Prostate gland (tissue), 2 donors: Measurements from ENCODE around the gene VAPB. TPM values are rescaled to one million over a fixed set of nuclear protein-coding genes. Genes with fewer than 3 reads are reported as not detected.

Experiments
- DNase-seq: peaks from one replicate; pipeline ENCODE4 v3.0.0-alpha.2; 2019; ENCODE audit warnings: low spot score
- H3K27ac ChIP-seq, 2 donors: fragments of 200-600 bp; sonication (generic); 2 replicates each; pipeline ENCODE4 v1.5.1; 2017 to 2019
- H3K27me3 ChIP-seq: fragments of 200-600 bp; sonication (generic); replicated peaks from 2 replicates; pipeline ENCODE4 v1.5.1; 2019; ENCODE audit not compliant: insufficient read depth
- H3K36me3 ChIP-seq, 2 donors: fragments of 200-600 bp; sonication (generic); 1 replicate in 1 of 2; 2 replicates in 1 of 2; pipeline versions ENCODE4 v1.5.1 to v1.8.1; 2017 to 2019
- H3K4me1 ChIP-seq: fragments of 200-600 bp; sonication (generic); replicated peaks from 2 replicates; pipeline ENCODE4 v1.5.1; 2019
- H3K4me3 ChIP-seq, 2 donors: fragments of 200-600 bp; sonication (generic); 2 replicates each; pipeline ENCODE4 v1.5.1; 2017 to 2019
- H3K9me3 ChIP-seq: fragments of 200-600 bp; sonication (generic); 2 replicates; pipeline ENCODE4 v1.5.1; 2017
- CTCF ChIP-seq, 4 experiments: fragments of 200-600 bp in 2 of 4; fragments of 450-650 bp in 2 of 4; sonication (generic) in 2 of 4; IDR thresholded peaks; 1 replicate in 3 of 4; 2 replicates in 1 of 4; pipeline ENCODE4 v1.5.1; 2016 to 2019; ENCODE audit warnings: antibody characterized with exemption in 4 of 4, mild to moderate bottlenecking in 2 of 4, moderate library complexity in 2 of 4
- POLR2A ChIP-seq: fragments of 450-650 bp; IDR thresholded peaks from one replicate; pipeline ENCODE4 v1.6.1; 2016; ENCODE audit warnings: antibody characterized with exemption, mild to moderate bottlenecking
- POLR2AphosphoS5 ChIP-seq: sonication (generic); formaldehyde crosslinking; IDR thresholded peaks from one replicate; pipeline ENCODE4 v1.6.1; 2017; ENCODE audit warnings: antibody characterized with exemption
- WGBS: methylation state at CpG from one replicate; pipeline ENCODE4 v1.1.5; 2018; 5-methylcytosine and 5-hydroxymethylcytosine counted together
- intact Hi-C: fragments of 100-400 bp; cut with DNase I; formaldehyde crosslinking; loops from one replicate; pipeline ENCODE4 v1.14.2; 2022
- total RNA-seq, 2 donors: library from RNA; depleted of rRNA; stranded (reverse); fragments of >200 nt; gene quantifications; one replicate each; pipeline ENCODE4 v1.1.0, GENCODE V29; 2016

VAPB gene
- total RNA-seq, 2 donors from 2014 or later: 14.2 to 21.1 TPM

GRCh38 chr20:58448958-58449357 lies 59.9 kb downstream of the VAPB start:
- H3K27ac ChIP-seq: no peak overlapping the region
- H3K4me1 ChIP-seq: no peaks in the 10 kb centered on the region
- no peaks in the 10 kb centered on the region for H3K36me3 ChIP-seq
- no peaks in the 10 kb centered on the region for H3K9me3 ChIP-seq
- intact Hi-C loops: loop anchor here (5.0 kb wide), 1 partner anchor 212 kb away; no protein-coding TSS in a partner anchor
- no peak for TF ChIP-seq POLR2AphosphoS5
- no peak for TF ChIP-seq CTCF (IDR thresholded peaks at IDR 0.05)
- TF ChIP-seq POLR2A: no peak
- DNase-seq: no peak
- 93% methylated on average over 4 of the region's 4 CpGs for WGBS
- H3K27me3 ChIP-seq: no peaks in the 10 kb centered on the region
- no peak overlapping the region for H3K4me3 ChIP-seq

- H3K27ac ChIP-seq: no peak overlapping the region
- intact Hi-C loops: loop anchor here (5.0 kb wide), 1 partner anchor 212 kb away; no protein-coding TSS in a partner anchor
Observed at GRCh38 chr20:58449681-58450221, 60.7 kb downstream of the VAPB start.

GRCh38 chr20:58450254-58450653 lies 61.2 kb downstream of the VAPB start:
- Histone ChIP-seq H3K4me3 (no peak overlapping the region), H3K27me3 (no peaks in the 10 kb centered on the region), H3K27ac (no peak overlapping the region), H3K36me3 (no peaks in the 10 kb centered on the region), H3K4me1 (no peaks in the 10 kb centered on the region), H3K9me3 (no peaks in the 10 kb centered on the region)
- no peak for DNase-seq
- intact Hi-C loops: no loop called here
- TF ChIP-seq POLR2A (no peak), CTCF (IDR thresholded peaks at IDR 0.05) (no peak), POLR2AphosphoS5 (no peak)
- 66% methylated on average over 10 of the region's 10 CpGs for WGBS

More at GRCh38 chr20:58449681-58450221, 60.7 kb downstream of the VAPB start:
- H3K4me1 ChIP-seq: no peaks in the 10 kb centered on the region
- no peaks in the 10 kb centered on the region for H3K9me3 ChIP-seq
- TF ChIP-seq CTCF (IDR thresholded peaks at IDR 0.05) (no peak), POLR2AphosphoS5 (no peak), POLR2A (no peak)
- no peaks in the 10 kb centered on the region for H3K36me3 ChIP-seq
- WGBS: 74% methylated on average over 10 of the region's 10 CpGs
- no peak for DNase-seq
- H3K4me3 ChIP-seq: no peak overlapping the region
- no peaks in the 10 kb centered on the region for H3K27me3 ChIP-seq

- no peak for DNase-seq
- 41% methylated on average over 4 of the region's 4 CpGs for WGBS
- no peaks in the 10 kb centered on the region for H3K9me3 ChIP-seq
- no peaks in the 10 kb centered on the region for H3K4me1 ChIP-seq
- TF ChIP-seq CTCF (IDR thresholded peaks at IDR 0.05): no peak
- TF ChIP-seq POLR2A: no peak
- no peak for TF ChIP-seq POLR2AphosphoS5
- no peak overlapping the region for H3K4me3 ChIP-seq
- intact Hi-C loops: no loop called here
- H3K27me3 ChIP-seq: no peaks in the 10 kb centered on the region
- H3K36me3 ChIP-seq: no peaks in the 10 kb centered on the region
- H3K27ac ChIP-seq: no peak overlapping the region
Observed at GRCh38 chr20:58452667-58453255, 63.7 kb downstream of the VAPB start.

GRCh38 chr20:58453391-58453790 lies 64.4 kb downstream of the VAPB start:
- no peak overlapping the region for H3K4me3 ChIP-seq
- no peak for DNase-seq
- TF ChIP-seq CTCF (IDR thresholded peaks at IDR 0.05) (no peak), POLR2AphosphoS5 (no peak), POLR2A (no peak)
- H3K27me3 ChIP-seq: no peaks in the 10 kb centered on the region
- 82% methylated on average over 5 of the region's 5 CpGs for WGBS
- intact Hi-C loops: no loop called here
- H3K4me1 ChIP-seq: no peaks in the 10 kb centered on the region
- H3K27ac ChIP-seq: no peak overlapping the region
- H3K36me3 ChIP-seq: no peaks in the 10 kb centered on the region
- no peaks in the 10 kb centered on the region for H3K9me3 ChIP-seq
